ENCODE results near the gene GGACT.

Gene GGACT

DNA sequence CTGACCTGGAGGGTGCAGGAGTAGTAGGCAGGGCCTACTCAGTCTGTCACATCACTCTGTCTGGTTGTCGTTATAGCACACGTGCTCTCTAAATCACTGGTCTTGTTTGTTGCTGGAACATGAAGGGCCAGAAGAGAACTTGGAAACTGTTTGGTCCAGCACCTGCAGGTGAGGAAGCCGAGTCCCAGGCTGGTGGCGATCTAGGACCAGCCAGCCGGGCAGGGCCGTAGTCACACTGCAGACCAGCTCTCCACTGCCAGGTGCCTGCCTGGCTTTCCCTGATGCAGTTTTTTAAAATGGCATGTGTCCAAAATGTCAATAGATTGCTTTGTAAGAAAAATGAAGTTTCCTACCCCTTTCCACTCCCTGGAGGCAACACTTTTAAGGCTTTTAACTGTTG lies 53.7 kb downstream of the GGACT start:
- H2AFZ ChIP-seq (ENCODE audit: low read length), result no peak overlapping the region
- 0 out of 2 replicates have a peak, but pooled peaks cover 4% of the 10 kb centered on the region for H3K27me3 ChIP-seq (replicated peaks; ENCODE audit: insufficient read depth, low read length)
- no peaks in the 10 kb centered on the region for H4K20me1 ChIP-seq (ENCODE audit: insufficient read depth, low read length)
- no peak overlapping the region for H3K9ac ChIP-seq (ENCODE audit: low read length)
- H3F3A ChIP-seq (ENCODE audit: insufficient read depth, low read length), result no peaks in the 10 kb centered on the region
- no peaks in the 10 kb centered on the region for H3K36me3 ChIP-seq (replicated peaks; ENCODE audit: insufficient read depth, low read length)
- H3K9me3 ChIP-seq (replicated peaks; ENCODE audit: insufficient read depth, low read length), result no peaks in the 10 kb centered on the region
- no peak for TF ChIP-seq EZH2phosphoT487 (IDR thresholded peaks at IDR 0.05; ENCODE audit: low read length)
- TF ChIP-seq EZH2 (optimal IDR thresholded peaks at IDR 0.05; ENCODE audit: low read depth, low read length), result no peak
- TF ChIP-seq, protein P1, sequence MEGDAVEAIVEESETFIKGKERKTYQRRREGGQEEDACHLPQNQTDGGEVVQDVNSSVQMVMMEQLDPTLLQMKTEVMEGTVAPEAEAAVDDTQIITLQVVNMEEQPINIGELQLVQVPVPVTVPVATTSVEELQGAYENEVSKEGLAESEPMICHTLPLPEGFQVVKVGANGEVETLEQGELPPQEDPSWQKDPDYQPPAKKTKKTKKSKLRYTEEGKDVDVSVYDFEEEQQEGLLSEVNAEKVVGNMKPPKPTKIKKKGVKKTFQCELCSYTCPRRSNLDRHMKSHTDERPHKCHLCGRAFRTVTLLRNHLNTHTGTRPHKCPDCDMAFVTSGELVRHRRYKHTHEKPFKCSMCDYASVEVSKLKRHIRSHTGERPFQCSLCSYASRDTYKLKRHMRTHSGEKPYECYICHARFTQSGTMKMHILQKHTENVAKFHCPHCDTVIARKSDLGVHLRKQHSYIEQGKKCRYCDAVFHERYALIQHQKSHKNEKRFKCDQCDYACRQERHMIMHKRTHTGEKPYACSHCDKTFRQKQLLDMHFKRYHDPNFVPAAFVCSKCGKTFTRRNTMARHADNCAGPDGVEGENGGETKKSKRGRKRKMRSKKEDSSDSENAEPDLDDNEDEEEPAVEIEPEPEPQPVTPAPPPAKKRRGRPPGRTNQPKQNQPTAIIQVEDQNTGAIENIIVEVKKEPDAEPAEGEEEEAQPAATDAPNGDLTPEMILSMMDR (IDR thresholded peaks at IDR 0.05; ENCODE audit: low read length), result no peak
- no peak for DNase-seq
- H3K4me3 ChIP-seq (ENCODE audit: low read length), result no peak overlapping the region
- no peaks in the 10 kb centered on the region for H3K79me2 ChIP-seq (ENCODE audit: low read length)
- no peaks in the 10 kb centered on the region for H3K9me2 ChIP-seq (replicated peaks; ENCODE audit: insufficient read depth, low read length)
- H3K4me2 ChIP-seq (ENCODE audit: low read depth, low read length), result no peak overlapping the region
- peaks cover 14% of the 10 kb centered on the region for H3K4me1 ChIP-seq (ENCODE audit: low read length)
- H3K27ac ChIP-seq (ENCODE audit: low read length), result no peak overlapping the region

DNA sequence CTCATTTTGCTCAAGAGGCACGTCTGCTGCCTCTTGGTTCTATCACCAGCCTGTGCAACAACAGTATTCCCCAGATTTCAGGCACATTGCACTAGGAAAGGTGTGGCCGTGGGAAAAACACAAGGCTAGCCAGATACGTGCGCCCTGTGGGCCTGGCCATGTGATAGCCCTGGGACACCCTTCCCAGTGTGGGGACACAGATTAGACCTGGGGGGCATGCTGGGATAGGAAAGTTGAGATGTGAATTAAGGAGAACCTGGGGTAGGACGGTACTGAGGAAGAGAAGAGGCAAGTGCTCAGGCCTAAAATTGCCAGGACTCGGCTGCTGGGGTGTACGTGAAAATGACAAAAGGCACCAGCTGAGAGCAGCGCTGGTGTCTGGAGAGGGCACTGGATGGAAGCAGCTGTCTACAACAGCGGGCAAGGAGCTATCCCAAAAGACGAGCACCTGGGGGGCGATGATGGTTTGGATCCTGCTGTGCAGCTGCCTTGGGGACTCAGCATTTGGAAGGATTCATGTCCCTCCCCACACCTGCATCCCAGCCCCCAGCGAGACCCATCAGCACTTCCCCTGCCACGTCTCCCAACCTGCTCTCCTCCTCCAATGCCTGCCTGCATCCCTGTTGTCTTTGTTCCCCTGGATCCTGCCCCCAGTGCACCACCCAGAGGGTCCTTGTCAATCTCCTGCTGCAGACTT lies 54.3 kb downstream of the GGACT start:
- H3K79me2 ChIP-seq (ENCODE audit: low read length), result no peaks in the 10 kb centered on the region
- no peak overlapping the region for H2AFZ ChIP-seq (ENCODE audit: low read length)
- no peak overlapping the region for H3K9ac ChIP-seq (ENCODE audit: low read length)
- H4K20me1 ChIP-seq (ENCODE audit: insufficient read depth, low read length), result no peaks in the 10 kb centered on the region
- DNase-seq, result no peak
- H3K9me3 ChIP-seq (replicated peaks; ENCODE audit: insufficient read depth, low read length), result no peaks in the 10 kb centered on the region
- peaks cover 14% of the 10 kb centered on the region for H3K4me1 ChIP-seq (ENCODE audit: low read length)
- no peaks in the 10 kb centered on the region for H3F3A ChIP-seq (ENCODE audit: insufficient read depth, low read length)
- H3K27ac ChIP-seq (ENCODE audit: low read length), result no peak overlapping the region
- TF ChIP-seq EZH2phosphoT487 (IDR thresholded peaks at IDR 0.05; ENCODE audit: low read length), result no peak
- TF ChIP-seq EZH2 (optimal IDR thresholded peaks at IDR 0.05; ENCODE audit: low read depth, low read length), result no peak
- TF ChIP-seq, protein P1 (IDR thresholded peaks at IDR 0.05; ENCODE audit: low read length), result no peak
- no peaks in the 10 kb centered on the region for H3K9me2 ChIP-seq (replicated peaks; ENCODE audit: insufficient read depth, low read length)
- H3K4me2 ChIP-seq (ENCODE audit: low read depth, low read length), result no peak overlapping the region
- H3K27me3 ChIP-seq (replicated peaks; ENCODE audit: insufficient read depth, low read length), result 0 out of 2 replicates have a peak, but pooled peaks cover 1% of the 10 kb centered on the region
- H3K36me3 ChIP-seq (replicated peaks; ENCODE audit: insufficient read depth, low read length), result no peaks in the 10 kb centered on the region
- no peak overlapping the region for H3K4me3 ChIP-seq (ENCODE audit: low read length)

DNA sequence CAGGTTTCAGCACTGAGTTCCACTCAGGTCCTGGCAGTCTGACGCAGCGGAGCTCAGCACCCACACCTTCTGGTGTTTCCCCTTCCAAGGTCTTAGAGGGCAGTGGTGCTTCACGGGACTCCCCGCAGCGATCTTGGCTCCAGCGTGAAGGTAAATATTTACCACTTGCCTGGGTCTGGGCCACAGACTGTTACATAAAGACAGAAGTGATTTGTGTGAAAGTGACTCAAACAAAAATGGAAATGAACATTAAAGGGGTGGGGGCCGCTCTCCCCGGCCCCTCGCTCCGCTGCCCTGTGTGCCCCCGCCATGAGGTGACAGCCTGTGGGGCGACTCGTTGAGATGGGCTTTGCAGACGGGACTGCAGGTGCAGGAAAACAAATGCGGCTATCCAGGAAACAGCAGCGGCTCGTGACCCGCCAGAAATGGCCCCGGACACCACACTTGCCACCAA lies 55.0 kb downstream of the GGACT start:
- H3K27ac ChIP-seq (ENCODE audit: low read length), result no peak overlapping the region
- H3K9me3 ChIP-seq (replicated peaks; ENCODE audit: insufficient read depth, low read length), result no peaks in the 10 kb centered on the region
- H3K4me1 ChIP-seq (ENCODE audit: low read length), result peaks cover 9% of the 10 kb centered on the region
- no peaks in the 10 kb centered on the region for H3K9me2 ChIP-seq (replicated peaks; ENCODE audit: insufficient read depth, low read length)
- H3K27me3 ChIP-seq (replicated peaks; ENCODE audit: insufficient read depth, low read length), result no peaks in the 10 kb centered on the region
- H3K4me3 ChIP-seq (ENCODE audit: low read length), result no peak overlapping the region
- no peaks in the 10 kb centered on the region for H3K36me3 ChIP-seq (replicated peaks; ENCODE audit: insufficient read depth, low read length)
- H3K4me2 ChIP-seq (ENCODE audit: low read depth, low read length), result no peak overlapping the region
- no peak overlapping the region for H2AFZ ChIP-seq (ENCODE audit: low read length)
- DNase-seq, result no peak
- H4K20me1 ChIP-seq (ENCODE audit: insufficient read depth, low read length), result no peaks in the 10 kb centered on the region
- H3F3A ChIP-seq (ENCODE audit: insufficient read depth, low read length), result no peaks in the 10 kb centered on the region
- no peak overlapping the region for H3K9ac ChIP-seq (ENCODE audit: low read length)
- H3K79me2 ChIP-seq (ENCODE audit: low read length), result no peaks in the 10 kb centered on the region
- TF ChIP-seq EZH2 (optimal IDR thresholded peaks at IDR 0.05; ENCODE audit: low read depth, low read length) (no peak), EZH2phosphoT487 (IDR thresholded peaks at IDR 0.05; ENCODE audit: low read length) (no peak)
- TF ChIP-seq, protein P1 (IDR thresholded peaks at IDR 0.05; ENCODE audit: low read length), result no peak

All from MM.1S (cell line).